Adrenal gland (tissue), 5 donors: ENCODE measurements around the gene ALDH18A1.

Experiments
- CTCF ChIP-seq, 6 experiments: fragments of 450-650 bp in 4 of 6; fragments of 200-600 bp in 2 of 6; sonication (generic) in 1 of 6; IDR thresholded peaks; 1 replicate in 5 of 6; 2 replicates in 1 of 6; pipeline versions ENCODE4 v1.5.1 to v1.8.0; 2016 to 2021; ENCODE audit warnings: antibody characterized with exemption in 6 of 6, mild to moderate bottlenecking in 2 of 6, moderate library complexity in 1 of 6
- POLR2A ChIP-seq, 2 donors: fragments of 450-650 bp; IDR thresholded peaks; one replicate each; pipeline ENCODE4 v1.6.1; 2017; ENCODE audit warnings: antibody characterized with exemption in 2 of 2, mild to moderate bottlenecking in 2 of 2, moderate library complexity in 1 of 2
- donor health status: DM: no; HTN: no; CAD: no.

GRCh38 chr10:95640891-95641315 lies 15.6 kb downstream of the ALDH18A1 start:
- no peak for TF ChIP-seq CTCF (IDR thresholded peaks at IDR 0.05)
- no peak for TF ChIP-seq POLR2A (IDR thresholded peaks at IDR 0.05)
